Skeletal muscle cell (primary cell): Measurements from ENCODE around the gene GRPEL2.

Experiments
- DNase-seq: peaks from one replicate; pipeline ENCODE4 v3.0.0-alpha.2; 2010; ENCODE audit warnings: low read depth
- H3K4me3 ChIP-seq: 2 replicates; pipeline ENCODE4 v1.5.1; 2011; ENCODE audit warnings: low read depth, mild to moderate bottlenecking, control low read depth, low read length, moderate library complexity

GRPEL2 gene

DNA sequence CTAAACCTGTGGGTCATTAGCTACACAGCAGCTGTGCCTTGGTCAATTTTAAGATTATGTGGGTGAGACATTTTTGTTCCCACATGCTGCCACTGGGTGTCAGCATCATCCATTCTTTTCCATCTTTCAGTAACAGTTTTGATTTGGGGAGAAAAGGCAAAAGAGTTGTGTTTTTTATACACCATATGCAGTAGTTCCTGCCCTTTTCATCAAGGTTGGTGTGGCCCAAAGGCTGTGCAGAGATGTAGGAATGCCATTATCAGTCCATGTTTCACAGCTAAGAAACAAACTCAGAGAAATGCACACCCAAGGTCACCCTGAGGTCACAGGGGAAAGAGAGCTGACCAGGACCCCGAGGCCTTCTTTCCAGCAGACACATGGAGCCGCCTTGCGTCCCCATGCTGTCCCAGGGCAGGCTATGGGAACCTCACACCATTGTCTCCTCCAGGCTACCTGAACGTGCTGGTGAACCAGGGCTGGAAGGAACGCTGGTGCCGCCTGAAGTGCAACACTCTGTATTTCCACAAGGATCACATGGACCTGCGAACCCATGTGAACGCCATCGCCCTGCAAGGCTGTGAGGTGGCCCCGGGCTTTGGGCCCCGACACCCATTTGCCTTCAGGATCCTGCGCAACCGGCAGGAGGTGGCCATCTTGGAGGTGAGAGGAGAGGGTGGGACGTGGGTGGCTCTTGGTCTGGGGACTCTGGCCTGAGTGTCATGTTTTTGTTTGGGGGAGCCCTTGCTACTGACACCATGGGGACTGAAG lies 27.8 kb upstream of the GRPEL2 start:
- no peak overlapping the region for H3K4me3 ChIP-seq
- DNase-seq, result no peak

DNA sequence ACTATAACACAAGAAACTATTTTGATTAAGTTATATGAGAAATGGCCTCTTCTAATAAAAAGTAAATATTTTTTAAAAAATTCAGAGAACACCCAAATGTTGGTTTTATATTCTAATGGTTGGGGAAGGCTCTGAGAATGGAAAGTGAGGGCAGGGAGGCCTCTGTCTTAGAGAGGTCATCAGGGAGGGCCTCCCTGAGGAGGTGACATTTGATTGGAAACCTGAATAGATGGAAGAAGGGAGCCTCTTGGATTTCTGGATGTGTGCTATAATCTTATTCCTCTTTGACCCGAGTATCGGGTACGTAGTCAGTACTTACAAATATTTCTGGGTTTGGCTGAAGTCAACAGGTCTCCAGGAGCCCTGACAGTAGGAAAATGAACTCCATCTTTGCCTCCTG lies 26.1 kb upstream of the GRPEL2 start:
- H3K4me3 ChIP-seq, result no peak overlapping the region
- DNase-seq, result no peak

DNA sequence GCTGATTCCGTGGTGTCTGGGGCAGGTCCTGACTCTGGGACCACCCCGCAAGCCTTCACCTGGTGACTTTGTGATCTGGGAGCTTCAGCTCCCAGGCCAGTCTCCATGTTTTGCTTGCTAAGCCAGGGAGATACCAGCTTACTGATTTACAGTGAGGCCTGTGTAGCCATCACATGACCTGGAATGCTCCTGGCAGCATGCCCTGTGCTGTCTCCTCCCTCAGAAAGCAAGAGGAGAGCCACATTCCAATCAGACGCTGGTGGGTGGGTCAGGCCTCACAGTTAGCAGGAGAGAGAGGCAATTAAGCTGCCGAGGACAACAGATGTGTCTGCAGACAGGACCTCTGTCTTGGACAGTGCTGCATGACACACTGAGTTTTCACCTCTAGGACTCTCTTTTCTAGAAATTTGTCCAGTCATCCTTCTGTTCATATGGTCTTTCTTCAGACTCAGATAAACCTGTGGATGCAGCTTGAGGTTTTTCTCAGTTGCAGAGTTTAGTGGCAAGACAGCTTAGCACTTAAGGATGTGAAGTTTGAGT lies 24.4 kb upstream of the GRPEL2 start:
- no peak overlapping the region for H3K4me3 ChIP-seq
- DNase-seq, result peak; percentile 89

- H3K4me3 ChIP-seq, result no peak overlapping the region
- no peak for DNase-seq
Observed at GRCh38 chr5:149322518-149322917, 22.8 kb upstream of the GRPEL2 start.

GRCh38 chr5:149323210-149323609 lies 22.1 kb upstream of the GRPEL2 start:
- H3K4me3 ChIP-seq, result no peak overlapping the region
- DNase-seq, result peak; percentile 53

GRCh38 chr5:149323621-149324205 lies 21.6 kb upstream of the GRPEL2 start:
- peak; percentile 52 for DNase-seq
- H3K4me3 ChIP-seq, result no peak overlapping the region

GRCh38 chr5:149324641-149325040 lies 20.7 kb upstream of the GRPEL2 start:
- no peak overlapping the region for H3K4me3 ChIP-seq
- no peak for DNase-seq

GRCh38 chr5:149325166-149325735 lies 20.0 kb upstream of the GRPEL2 start:
- no peak for DNase-seq
- no peak overlapping the region for H3K4me3 ChIP-seq

GRCh38 chr5:149325894-149326293 lies 19.4 kb upstream of the GRPEL2 start:
- no peak for DNase-seq
- no peak overlapping the region for H3K4me3 ChIP-seq

- H3K4me3 ChIP-seq, result no peak overlapping the region
- no peak for DNase-seq
Observed at GRCh38 chr5:149326611-149327010, 18.7 kb upstream of the GRPEL2 start.

GRCh38 chr5:149328177-149328576 lies 17.1 kb upstream of the GRPEL2 start:
- no peak for DNase-seq
- no peak overlapping the region for H3K4me3 ChIP-seq

- no peak overlapping the region for H3K4me3 ChIP-seq
- no peak for DNase-seq
Observed at GRCh38 chr5:149333711-149334443, 11.4 kb upstream of the GRPEL2 start.

- no peak for DNase-seq
- no peak overlapping the region for H3K4me3 ChIP-seq
Observed at GRCh38 chr5:149337736-149338135, 7.6 kb upstream of the GRPEL2 start.

- no peak for DNase-seq
- no peak overlapping the region for H3K4me3 ChIP-seq
Observed at GRCh38 chr5:149338364-149338763, 6.9 kb upstream of the GRPEL2 start.

GRCh38 chr5:149340920-149341319 lies 4.4 kb upstream of the GRPEL2 start:
- DNase-seq, result no peak
- H3K4me3 ChIP-seq, result no peak overlapping the region

- no peak for DNase-seq
- H3K4me3 ChIP-seq, result no peak overlapping the region
Observed at GRCh38 chr5:149341876-149342275, 3.4 kb upstream of the GRPEL2 start.

- no peak for DNase-seq
- H3K4me3 ChIP-seq, result no peak overlapping the region
Observed at GRCh38 chr5:149344151-149344550, 1.1 kb upstream of the GRPEL2 start.

GRCh38 chr5:149345892-149346222 lies 558 bp downstream of the GRPEL2 start:
- peak overlapping the region; percentile 90 for H3K4me3 ChIP-seq
- DNase-seq, result no peak

- no peak for DNase-seq
- no peak overlapping the region for H3K4me3 ChIP-seq
Observed at GRCh38 chr5:149348518-149348917, 3.2 kb downstream of the GRPEL2 start.

- no peak overlapping the region for H3K4me3 ChIP-seq
- DNase-seq, result no peak
Observed at GRCh38 chr5:149349382-149349781, 4.1 kb downstream of the GRPEL2 start.
